HL-60 (cell line): ENCODE results near the gene G3BP2.

Experiments used
- GABPA ChIP-seq: IDR thresholded peaks from 2 replicates; pipeline ENCODE4 v1.6.1; 2012; ENCODE audit warnings: low read depth
- POLR2AphosphoS5 ChIP-seq: IDR thresholded peaks from 2 replicates; pipeline ENCODE4 v1.6.1; 2012; ENCODE audit warnings: low read depth
- TF ChIP-seq, protein P1 (sequence below): IDR thresholded peaks from one replicate; pipeline ENCODE4 v1.5.1; 2011; ENCODE audit warnings: low read length, control low read depth, inconsistent platforms; ENCODE audit not compliant: insufficient read depth

DNA sequence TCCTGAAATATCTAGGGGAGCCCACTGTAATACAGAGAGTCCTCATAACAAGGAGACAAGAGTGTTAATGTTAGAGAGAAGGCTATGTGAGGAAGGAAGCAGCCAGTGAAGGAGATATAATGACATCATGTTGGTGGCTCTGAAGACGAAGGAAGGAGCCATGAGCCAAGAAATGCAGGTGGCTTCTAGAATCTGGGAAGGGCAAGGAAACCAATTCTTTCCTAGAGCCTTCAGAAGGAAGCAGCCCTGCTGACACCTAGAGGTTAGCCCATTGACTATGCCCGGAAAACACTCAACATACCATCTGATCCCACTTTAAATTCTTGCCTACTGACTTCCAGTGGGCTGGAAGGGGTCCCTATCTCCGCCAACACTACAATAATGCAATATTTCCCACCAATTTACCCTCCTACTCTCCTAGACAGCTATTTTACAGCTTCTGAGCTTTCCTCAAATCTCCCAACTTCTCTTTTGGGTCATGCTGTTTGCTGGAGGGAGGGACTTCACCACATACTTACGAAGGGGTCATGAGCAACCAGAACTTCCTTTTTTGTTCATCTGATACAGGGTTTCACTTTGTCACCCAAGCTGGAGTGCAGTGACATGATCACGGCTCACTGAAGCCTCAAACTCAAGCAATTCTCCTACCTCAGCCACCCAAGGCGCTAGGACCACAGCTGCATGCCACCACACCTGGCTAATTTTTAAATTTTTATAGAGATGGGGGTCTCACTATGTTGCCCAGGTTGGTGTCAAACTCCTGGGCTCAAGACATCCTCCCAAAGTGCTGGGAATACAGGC is 25.2 kb upstream of the G3BP2 start:
- TF ChIP-seq POLR2AphosphoS5 (no peak), GABPA (no peak)
- TF ChIP-seq, protein P1, sequence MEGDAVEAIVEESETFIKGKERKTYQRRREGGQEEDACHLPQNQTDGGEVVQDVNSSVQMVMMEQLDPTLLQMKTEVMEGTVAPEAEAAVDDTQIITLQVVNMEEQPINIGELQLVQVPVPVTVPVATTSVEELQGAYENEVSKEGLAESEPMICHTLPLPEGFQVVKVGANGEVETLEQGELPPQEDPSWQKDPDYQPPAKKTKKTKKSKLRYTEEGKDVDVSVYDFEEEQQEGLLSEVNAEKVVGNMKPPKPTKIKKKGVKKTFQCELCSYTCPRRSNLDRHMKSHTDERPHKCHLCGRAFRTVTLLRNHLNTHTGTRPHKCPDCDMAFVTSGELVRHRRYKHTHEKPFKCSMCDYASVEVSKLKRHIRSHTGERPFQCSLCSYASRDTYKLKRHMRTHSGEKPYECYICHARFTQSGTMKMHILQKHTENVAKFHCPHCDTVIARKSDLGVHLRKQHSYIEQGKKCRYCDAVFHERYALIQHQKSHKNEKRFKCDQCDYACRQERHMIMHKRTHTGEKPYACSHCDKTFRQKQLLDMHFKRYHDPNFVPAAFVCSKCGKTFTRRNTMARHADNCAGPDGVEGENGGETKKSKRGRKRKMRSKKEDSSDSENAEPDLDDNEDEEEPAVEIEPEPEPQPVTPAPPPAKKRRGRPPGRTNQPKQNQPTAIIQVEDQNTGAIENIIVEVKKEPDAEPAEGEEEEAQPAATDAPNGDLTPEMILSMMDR = no peak
